SIG-M5 (cell line): ENCODE measurements around the gene RPS6KC1.
"Not testable (repeated sequence)": the region's sequence is repeated elsewhere in the genome, so short reads cannot be mapped to it uniquely, and the experiment has no call there.

Experiments
- DNase-seq: peaks from one replicate; lab custom pipeline; 2025; lab: John Stamatoyannopoulos, UW

The RPS6KC1 gene

GRCh38 chr1:213160442-213160841 lies 109.4 kb downstream of the RPS6KC1 start:
- DNase-seq = not testable (repeated sequence)

- DNase-seq = no peak
Observed at GRCh38 chr1:213162338-213162737, 111.3 kb downstream of the RPS6KC1 start.

GRCh38 chr1:213162862-213163261 lies 111.8 kb downstream of the RPS6KC1 start:
- no peak for DNase-seq

GRCh38 chr1:213163278-213163711 lies 112.3 kb downstream of the RPS6KC1 start:
- no peak for DNase-seq

GRCh38 chr1:213164561-213164960 lies 113.5 kb downstream of the RPS6KC1 start:
- no peak for DNase-seq

- no peak for DNase-seq
Observed at GRCh38 chr1:213166852-213167251, 115.8 kb downstream of the RPS6KC1 start.

- DNase-seq = no peak
Observed at GRCh38 chr1:213171711-213172110, 120.7 kb downstream of the RPS6KC1 start.

GRCh38 chr1:213176341-213176740 lies 125.3 kb downstream of the RPS6KC1 start:
- no peak for DNase-seq

GRCh38 chr1:213179784-213180183 lies 128.7 kb downstream of the RPS6KC1 start:
- DNase-seq = no peak

GRCh38 chr1:213180833-213181232 lies 129.8 kb downstream of the RPS6KC1 start:
- DNase-seq = no peak

GRCh38 chr1:213183036-213183672 lies 132.1 kb downstream of the RPS6KC1 start:
- DNase-seq = no peak

GRCh38 chr1:213186168-213186567 lies 135.1 kb downstream of the RPS6KC1 start:
- no peak for DNase-seq

GRCh38 chr1:213192026-213192425 lies 141.0 kb downstream of the RPS6KC1 start:
- DNase-seq = no peak

- no peak for DNase-seq
Observed at GRCh38 chr1:213194383-213194782, 143.3 kb downstream of the RPS6KC1 start.

- DNase-seq = no peak
Observed at GRCh38 chr1:213194855-213195254, 143.8 kb downstream of the RPS6KC1 start.

- not testable (repeated sequence) for DNase-seq
Observed at GRCh38 chr1:213196328-213197054, 145.4 kb downstream of the RPS6KC1 start.

GRCh38 chr1:213200630-213201029 lies 149.6 kb downstream of the RPS6KC1 start:
- no peak for DNase-seq

GRCh38 chr1:213201380-213202155 lies 150.5 kb downstream of the RPS6KC1 start:
- no peak for DNase-seq

GRCh38 chr1:213211201-213211600 lies 160.2 kb downstream of the RPS6KC1 start:
- DNase-seq = no peak

GRCh38 chr1:213219076-213219475 lies 168.0 kb downstream of the RPS6KC1 start:
- DNase-seq = not testable (repeated sequence)

GRCh38 chr1:213221209-213221608 lies 170.2 kb downstream of the RPS6KC1 start:
- no peak for DNase-seq

- no peak for DNase-seq
Observed at GRCh38 chr1:213227458-213227857, 176.4 kb downstream of the RPS6KC1 start.

- DNase-seq = no peak
Observed at GRCh38 chr1:213231795-213232231, 180.8 kb downstream of the RPS6KC1 start.
